A549 (cell line): ENCODE data around the gene KRTAP17-1.

Experiments
- CTCF ChIP-seq: fragments of >200 bp; sonication (Bioruptor Twin); formaldehyde crosslinking; IDR thresholded peaks from 3 replicates; pipeline ENCODE4 v1.5.1; 2016
- EP300 ChIP-seq, 2 experiments: fragments of >200 bp; sonication (Bioruptor Twin); formaldehyde crosslinking; IDR thresholded peaks; 2 replicates in 1 of 2; 3 replicates in 1 of 2; pipeline ENCODE4 v1.6.1; 2016 to 2017
- MYC ChIP-seq: IDR thresholded peaks from 2 replicates; pipeline ENCODE4 v1.6.1; 2012; ENCODE audit warnings: mild to moderate bottlenecking, inconsistent platforms, low read length, improper control_type of control experiment, borderline replicate concordance

- TF ChIP-seq EP300 (IDR thresholded peaks at IDR 0.05) (no peak), MYC (no peak), CTCF (no peak)
Observed at GRCh38 chr17:41315814-41316445, 420 bp upstream of the KRTAP17-1 start.
